KMS-11 (cell line): ENCODE results near the gene EEF2K.
A peak's percentile ranks its signal among the peaks of the same experiment; 100 is the strongest.
"Not testable (repeated sequence)": the region's sequence is repeated elsewhere in the genome, so short reads cannot be mapped to it uniquely, and the experiment has no call there.

Experiments
- H2AFZ ChIP-seq: fragments of 200-600 bp; sonication (generic); 2 replicates; pipeline ENCODE4 v1.6.1; 2016; ENCODE audit warnings: antibody characterized with exemption, mixed run types, low read depth
- H3K27ac ChIP-seq: fragments of 200-600 bp; sonication (generic); 2 replicates; pipeline ENCODE4 v1.6.1; 2016; ENCODE audit warnings: mild to moderate bottlenecking, mixed run types
- H3K27me3 ChIP-seq: fragments of 200-600 bp; sonication (generic); 2 replicates; pipeline ENCODE4 v1.6.1; 2017; ENCODE audit warnings: mild to moderate bottlenecking, low read depth, mixed run types, moderate library complexity; ENCODE audit not compliant: insufficient read depth
- H3K36me3 ChIP-seq: fragments of 200-600 bp; sonication (generic); 2 replicates; pipeline ENCODE4 v1.6.1; 2017; ENCODE audit warnings: mild to moderate bottlenecking, mixed run types; ENCODE audit not compliant: insufficient read depth
- H3K4me1 ChIP-seq: fragments of 200-600 bp; sonication (generic); 2 replicates; pipeline ENCODE4 v1.6.1; 2016; ENCODE audit warnings: mild to moderate bottlenecking, low read depth, mixed run types; ENCODE audit not compliant: poor library complexity, severe bottlenecking
- H3K4me2 ChIP-seq: fragments of 200-600 bp; sonication (generic); 2 replicates; pipeline ENCODE4 v1.7.0; 2016; ENCODE audit warnings: mild to moderate bottlenecking, mixed run types
- H3K4me3 ChIP-seq: fragments of 200-600 bp; sonication (generic); IDR thresholded peaks from 2 replicates; pipeline ENCODE4 v1.6.1; 2017; ENCODE audit warnings: low read depth, low read length, mixed read lengths; ENCODE audit not compliant: insufficient read depth
- H3K79me2 ChIP-seq: fragments of 200-600 bp; sonication (generic); 2 replicates; pipeline ENCODE4 v1.6.1; 2016; ENCODE audit warnings: low read depth, mixed run types; ENCODE audit not compliant: insufficient read depth
- H3K9ac ChIP-seq: fragments of 200-600 bp; sonication (generic); 2 replicates; pipeline ENCODE4 v1.6.1; 2016; ENCODE audit warnings: mild to moderate bottlenecking, mixed run types
- H4K20me1 ChIP-seq: fragments of 200-600 bp; sonication (generic); 2 replicates; pipeline ENCODE4 v1.6.1; 2016; ENCODE audit warnings: mild to moderate bottlenecking, mixed run types; ENCODE audit not compliant: insufficient read depth
- TF ChIP-seq, protein P1 (sequence below): fragments of 200-600 bp; sonication (generic); conservative IDR thresholded peaks from 2 replicates; pipeline ENCODE4 v1.6.1; 2017; ENCODE audit warnings: low read depth, mild to moderate bottlenecking, antibody characterized with exemption, low read length, moderate library complexity, mixed read lengths

Gene EEF2K

DNA sequence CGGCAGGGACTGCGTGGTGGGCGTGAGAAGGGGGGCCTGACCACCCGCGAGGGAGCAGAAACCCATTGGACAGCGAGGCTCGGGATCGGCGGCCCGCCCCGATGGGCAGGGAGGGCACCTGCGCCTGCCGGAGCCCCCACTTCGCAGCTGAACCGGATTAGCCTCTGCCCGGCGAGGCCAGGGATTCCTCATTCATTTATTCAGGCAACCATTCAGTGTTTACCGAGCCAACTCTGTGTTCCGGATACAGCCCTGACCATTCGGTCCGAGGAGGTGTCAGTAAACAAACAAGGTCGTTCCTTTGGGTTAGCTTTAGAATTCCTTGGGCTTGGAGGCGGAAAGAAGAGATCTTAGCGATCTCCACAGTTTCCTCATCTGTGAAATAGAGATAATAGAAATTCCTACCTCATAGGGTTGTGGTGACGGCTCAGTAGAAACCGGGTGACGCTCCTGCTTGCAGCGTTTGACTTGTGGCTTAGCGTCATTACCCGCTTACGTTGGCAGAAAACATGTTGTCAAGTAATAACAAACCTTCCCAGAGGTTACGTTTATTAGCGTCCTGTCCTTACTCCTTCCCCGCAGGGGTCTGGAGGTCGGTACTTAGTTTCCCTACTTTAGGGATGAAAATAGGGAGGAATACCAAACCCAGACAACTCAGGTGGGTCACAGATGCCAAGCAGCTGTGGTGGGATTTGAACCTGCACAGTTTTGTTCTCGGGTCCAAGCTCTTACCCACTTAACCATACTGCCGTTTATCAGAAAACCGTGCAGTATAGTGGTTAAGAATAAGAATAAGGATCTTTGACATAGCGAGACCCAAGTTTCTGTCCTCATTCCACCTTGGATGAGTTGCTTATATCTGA is 92.0 kb downstream of the EEF2K start:
- TF ChIP-seq, protein P1, sequence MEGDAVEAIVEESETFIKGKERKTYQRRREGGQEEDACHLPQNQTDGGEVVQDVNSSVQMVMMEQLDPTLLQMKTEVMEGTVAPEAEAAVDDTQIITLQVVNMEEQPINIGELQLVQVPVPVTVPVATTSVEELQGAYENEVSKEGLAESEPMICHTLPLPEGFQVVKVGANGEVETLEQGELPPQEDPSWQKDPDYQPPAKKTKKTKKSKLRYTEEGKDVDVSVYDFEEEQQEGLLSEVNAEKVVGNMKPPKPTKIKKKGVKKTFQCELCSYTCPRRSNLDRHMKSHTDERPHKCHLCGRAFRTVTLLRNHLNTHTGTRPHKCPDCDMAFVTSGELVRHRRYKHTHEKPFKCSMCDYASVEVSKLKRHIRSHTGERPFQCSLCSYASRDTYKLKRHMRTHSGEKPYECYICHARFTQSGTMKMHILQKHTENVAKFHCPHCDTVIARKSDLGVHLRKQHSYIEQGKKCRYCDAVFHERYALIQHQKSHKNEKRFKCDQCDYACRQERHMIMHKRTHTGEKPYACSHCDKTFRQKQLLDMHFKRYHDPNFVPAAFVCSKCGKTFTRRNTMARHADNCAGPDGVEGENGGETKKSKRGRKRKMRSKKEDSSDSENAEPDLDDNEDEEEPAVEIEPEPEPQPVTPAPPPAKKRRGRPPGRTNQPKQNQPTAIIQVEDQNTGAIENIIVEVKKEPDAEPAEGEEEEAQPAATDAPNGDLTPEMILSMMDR: no peak
- H3K27ac ChIP-seq: peak overlapping the region; percentile 95
- no peaks in the 10 kb centered on the region; the same call in 1 of the 2 replicates for H3K36me3 ChIP-seq
- peak overlapping the region; percentile 21; the same call in 1 of the 2 replicates for H2AFZ ChIP-seq
- H3K79me2 ChIP-seq: peaks cover 55% of the 10 kb centered on the region
- peak overlapping the region; percentile 43 for H3K4me3 ChIP-seq
- H3K27me3 ChIP-seq: no peaks in the 10 kb centered on the region
- H3K9ac ChIP-seq: peak overlapping the region; percentile 96
- peak overlapping the region; percentile 80 for H3K4me2 ChIP-seq
- H3K4me1 ChIP-seq: peaks cover 26% of the 10 kb centered on the region
- peaks cover 14% of the 10 kb centered on the region; the same call in 1 of the 2 replicates for H4K20me1 ChIP-seq

DNA sequence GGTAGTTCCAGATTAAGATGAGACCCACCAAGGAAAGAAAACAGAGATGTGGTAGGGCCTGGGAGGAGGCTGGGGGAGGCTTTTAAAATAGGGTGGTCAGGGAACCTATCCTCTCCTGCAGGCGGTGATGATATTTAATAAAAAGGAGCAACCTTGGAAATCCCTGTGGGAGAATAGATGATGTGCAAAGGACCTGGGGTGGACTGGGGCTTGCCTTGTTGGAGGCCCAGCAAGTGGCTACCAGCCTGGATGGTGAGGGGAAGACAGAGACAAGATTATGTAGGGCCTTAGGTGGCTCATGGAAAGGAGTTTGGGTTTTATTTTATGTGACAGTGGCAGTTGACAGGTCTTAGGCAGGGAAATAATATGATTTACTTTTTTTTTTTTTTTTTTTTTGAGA is 93.0 kb downstream of the EEF2K start:
- Histone ChIP-seq H2AFZ (no peak overlapping the region), H4K20me1 (peaks cover 14% of the 10 kb centered on the region; the same call in 1 of the 2 replicates), H3K27me3 (no peaks in the 10 kb centered on the region), H3K79me2 (peaks cover 62% of the 10 kb centered on the region), H3K4me1 (peaks cover 26% of the 10 kb centered on the region), H3K27ac (peak overlapping the region; percentile 95; the same call in 1 of the 2 replicates), H3K4me3 (no peak overlapping the region), H3K36me3 (no peaks in the 10 kb centered on the region; the same call in 1 of the 2 replicates), H3K9ac (no peak overlapping the region), H3K4me2 (peak overlapping the region; percentile 80)
- TF ChIP-seq, protein P1: no peak

DNA sequence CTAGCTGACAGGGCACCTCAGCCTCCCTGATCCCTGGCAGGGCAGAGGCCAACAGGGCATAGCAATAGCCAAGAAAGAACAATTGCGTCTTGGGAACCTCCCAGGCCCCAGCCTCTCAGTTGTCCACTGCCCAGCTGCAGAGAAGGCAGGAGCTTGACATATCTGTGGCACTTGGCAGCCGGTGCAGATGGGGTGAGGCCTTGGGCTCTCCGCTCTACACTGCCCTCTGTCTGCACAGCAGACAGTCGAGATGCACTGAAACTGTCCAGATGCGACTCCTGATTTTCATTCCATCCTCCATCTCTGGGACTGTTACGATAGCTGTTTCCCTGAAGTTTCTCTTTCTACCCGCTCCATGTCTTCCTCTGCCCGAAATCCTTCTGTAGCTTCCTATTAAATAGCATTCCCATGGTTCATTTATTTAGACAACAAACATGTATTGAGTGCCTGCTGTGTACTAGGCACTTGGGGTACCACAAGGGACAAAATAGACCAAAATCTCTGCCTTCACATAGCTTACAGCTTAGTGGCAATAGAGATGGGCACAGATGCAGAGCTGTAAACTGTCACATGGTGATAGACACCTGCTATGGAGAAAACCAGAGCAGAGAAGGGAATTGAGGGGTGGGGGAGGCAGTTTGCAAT is 94.5 kb downstream of the EEF2K start:
- TF ChIP-seq, protein P1: peak; percentile 68
- H3K27me3 ChIP-seq: no peaks in the 10 kb centered on the region
- peaks cover 26% of the 10 kb centered on the region for H3K4me1 ChIP-seq
- H3K79me2 ChIP-seq: peaks cover 67% of the 10 kb centered on the region
- no peak overlapping the region for H3K9ac ChIP-seq
- no peak overlapping the region for H3K27ac ChIP-seq
- H3K4me3 ChIP-seq: no peak overlapping the region
- H3K36me3 ChIP-seq: no peaks in the 10 kb centered on the region; the same call in 1 of the 2 replicates
- H3K4me2 ChIP-seq: no peak overlapping the region
- H2AFZ ChIP-seq: no peak overlapping the region
- peaks cover 14% of the 10 kb centered on the region; the same call in 1 of the 2 replicates for H4K20me1 ChIP-seq

DNA sequence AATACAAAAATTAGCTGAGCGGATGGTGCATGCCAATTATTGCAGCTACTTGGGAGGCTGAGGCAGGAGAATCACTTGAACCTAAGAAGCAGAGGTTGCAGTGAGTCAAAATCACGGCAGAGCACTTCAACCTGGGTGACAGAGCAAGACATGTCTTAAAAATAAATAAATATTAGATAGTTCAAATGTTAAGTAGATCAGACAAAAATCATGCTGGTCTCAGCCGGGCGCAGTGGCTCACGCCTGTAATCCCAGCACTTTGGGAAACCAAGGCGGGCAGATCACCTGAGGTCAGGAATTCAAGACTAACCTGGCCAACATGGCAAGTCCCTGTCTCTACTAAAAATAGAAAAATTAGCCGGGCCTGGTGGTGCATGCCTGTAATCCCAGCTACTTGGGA is 95.3 kb downstream of the EEF2K start:
- H3K9ac ChIP-seq, H3K27ac ChIP-seq, H3K27me3 ChIP-seq, H3K4me3 ChIP-seq, H3K4me2 ChIP-seq, H2AFZ ChIP-seq, H3K36me3 ChIP-seq: not testable (repeated sequence)
- Histone ChIP-seq H3K79me2 (peaks cover 67% of the 10 kb centered on the region), H3K4me1 (peaks cover 19% of the 10 kb centered on the region), H4K20me1 (peaks cover 14% of the 10 kb centered on the region; the same call in 1 of the 2 replicates)
